SK-N-SH (cell line): ENCODE measurements around the gene LRMDA. TPM values are rescaled to one million over a fixed set of nuclear protein-coding genes. Genes with fewer than 3 reads are reported as not detected.

Experiments used
- CTCF ChIA-PET: fragments of 300-600, 350-600 bp; formaldehyde crosslinking; extraction: SDS; loops from one replicate; lab custom pipeline; 2021; lab: Yijun Ruan, JAX
- POLR2A ChIA-PET: fragments of 350-600 bp; sonication (Branson Sonifier 250); formaldehyde crosslinking; extraction: SDS; loops from one replicate; lab custom pipeline; 2020; ENCODE audit warnings: antibody characterized with exemption, inconsistent platforms; lab: Yijun Ruan, JAX
- DNase-seq: peaks from one replicate; pipeline ENCODE4 v3.0.0; 2012
- H2AFZ ChIP-seq: fragments of 200-600 bp; sonication (generic); 2 replicates; pipeline ENCODE4 v1.8.1; 2016; ENCODE audit warnings: antibody characterized with exemption, mild to moderate bottlenecking, low read depth
- H3F3A ChIP-seq: fragments of 200-600 bp; sonication (generic); replicated peaks from 2 replicates; pipeline ENCODE3; 2016; ENCODE audit warnings: antibody characterized with exemption, mild to moderate bottlenecking; ENCODE audit not compliant: insufficient read depth
- H3K27ac ChIP-seq, 2 experiments: fragments of 200-500 bp in 1 of 2; fragments of 200-600 bp in 1 of 2; sonication (Bioruptor generic) in 1 of 2; sonication (generic), shearing (Covaris generic) in 1 of 2; 2 replicates each; pipeline versions ENCODE4 v1.5.1 to v1.6.1; 2014 to 2016; ENCODE audit warnings: low read depth in 2 of 2, inconsistent platforms in 1 of 2, low read length in 1 of 2, mild to moderate bottlenecking in 1 of 2, mixed read lengths in 1 of 2
- H3K27me3 ChIP-seq: fragments of 200-600 bp; sonication (generic), shearing (Covaris generic); 2 replicates; pipeline ENCODE4 v1.6.1; 2016; ENCODE audit warnings: mixed run types; ENCODE audit not compliant: insufficient read depth
- H3K36me3 ChIP-seq, 2 experiments: fragments of 200-500 bp in 1 of 2; fragments of 200-600 bp in 1 of 2; sonication (Bioruptor generic) in 1 of 2; sonication (generic) in 1 of 2; replicated peaks in 1 of 2; 2 replicates each; pipeline versions ENCODE3 to v1.5.1; 2014 to 2016; ENCODE audit warnings: low read length in 1 of 2, mild to moderate bottlenecking in 1 of 2; ENCODE audit not compliant: insufficient read depth in 2 of 2, control insufficient read depth in 1 of 2
- H3K4me1 ChIP-seq, 2 experiments: fragments of 200-500 bp in 1 of 2; fragments of 200-600 bp in 1 of 2; sonication (Bioruptor generic) in 1 of 2; sonication (generic), shearing (Covaris generic) in 1 of 2; 2 replicates each; pipeline versions ENCODE4 v1.5.1 to v1.6.1; 2014 to 2016; ENCODE audit warnings: low read depth in 1 of 2, low read length in 1 of 2, mixed run types in 1 of 2; ENCODE audit not compliant: insufficient read depth in 2 of 2, control insufficient read depth in 1 of 2
- H3K4me2 ChIP-seq: fragments of 200-600 bp; sonication (generic), shearing (Covaris generic); 2 replicates; pipeline ENCODE4 v1.6.1; 2017; ENCODE audit warnings: mixed run types
- H3K4me3 ChIP-seq, 2 experiments: fragments of 200-500 bp in 1 of 2; fragments of 200-600 bp in 1 of 2; sonication (Bioruptor generic) in 1 of 2; sonication (generic), shearing (Covaris generic) in 1 of 2; 2 replicates each; pipeline versions ENCODE4 v1.5.1 to v1.8.1; 2014 to 2016; ENCODE audit warnings: low read depth in 2 of 2, inconsistent platforms in 1 of 2, low read length in 1 of 2, mild to moderate bottlenecking in 1 of 2, mixed read lengths in 1 of 2, moderate library complexity in 1 of 2
- H3K79me2 ChIP-seq: fragments of 200-600 bp; sonication (generic); 2 replicates; pipeline ENCODE4 v1.8.1; 2017; ENCODE audit warnings: mild to moderate bottlenecking; ENCODE audit not compliant: insufficient read depth
- H3K9ac ChIP-seq: fragments of 200-600 bp; sonication (generic); 2 replicates; pipeline ENCODE4 v1.6.1; 2017; ENCODE audit warnings: mixed run types
- H3K9me2 ChIP-seq: fragments of 200-600 bp; sonication (generic); 2 replicates; pipeline ENCODE4 v1.6.1; 2017; ENCODE audit warnings: mixed run types
- H3K9me3 ChIP-seq: fragments of 200-600 bp; sonication (generic); 2 replicates; pipeline ENCODE4 v1.6.1; 2017; ENCODE audit warnings: mixed run types, mild to moderate bottlenecking, moderate library complexity
- H4K20me1 ChIP-seq: fragments of 200-600 bp; sonication (generic); 2 replicates; pipeline ENCODE4 v1.6.1; 2017; ENCODE audit warnings: mild to moderate bottlenecking, mixed run types; ENCODE audit not compliant: insufficient read depth
- CHD2 ChIP-seq: fragments of 150-350 bp; IDR thresholded peaks from 2 replicates; pipeline ENCODE4 v1.6.1; 2018; ENCODE audit warnings: low read length; ENCODE audit not compliant: partially characterized antibody
- ELF1 ChIP-seq: IDR thresholded peaks from 2 replicates; pipeline ENCODE4 v1.4.0; 2012
- EP300 ChIP-seq, 2 experiments: IDR thresholded peaks; 2 replicates each; pipeline versions ENCODE4 v1.4.0 to v1.6.1; 2012; ENCODE audit warnings: borderline replicate concordance in 1 of 2, low read depth in 1 of 2, low read length in 1 of 2
- FOSL2 ChIP-seq: IDR thresholded peaks from 2 replicates; pipeline ENCODE4 v1.4.0; 2012; ENCODE audit warnings: low read depth, mild to moderate bottlenecking, moderate library complexity, borderline replicate concordance
- JUND ChIP-seq: IDR thresholded peaks from 2 replicates; pipeline ENCODE4 v1.4.0; 2012
- NFIC ChIP-seq: IDR thresholded peaks from 2 replicates; pipeline ENCODE4 v1.4.0; 2012; ENCODE audit warnings: borderline replicate concordance
- PBX3 ChIP-seq: IDR thresholded peaks from 2 replicates; pipeline ENCODE4; 2012
- RAD21 ChIP-seq: IDR thresholded peaks from 2 replicates; pipeline ENCODE4 v1.6.1; 2012; ENCODE audit warnings: mild to moderate bottlenecking, low read length
- RCOR1 ChIP-seq: fragments of 150-350 bp; IDR thresholded peaks from 2 replicates; pipeline ENCODE4 v1.6.1; 2017; ENCODE audit warnings: antibody characterized with exemption, low read length
- RFX5 ChIP-seq: IDR thresholded peaks from 2 replicates; pipeline ENCODE4 v1.6.1; 2012; ENCODE audit warnings: mild to moderate bottlenecking, improper control_type of control experiment, low read length
- SMC3 ChIP-seq: IDR thresholded peaks from 2 replicates; pipeline ENCODE4 v1.6.1; 2012; ENCODE audit warnings: low read depth, low read length, improper control_type of control experiment
- TCF12 ChIP-seq: IDR thresholded peaks from 2 replicates; pipeline ENCODE4 v1.4.0; 2012
- TEAD4 ChIP-seq: IDR thresholded peaks from 2 replicates; pipeline ENCODE4 v1.4.0; 2012; ENCODE audit warnings: mild to moderate bottlenecking, borderline replicate concordance; ENCODE audit not compliant: insufficient read depth
- USF2 ChIP-seq: fragments of 150-350 bp; IDR thresholded peaks from 2 replicates; pipeline ENCODE4 v1.6.1; 2017; ENCODE audit warnings: antibody characterized with exemption, low read length, low read depth, borderline replicate concordance
- ZBTB33 ChIP-seq: IDR thresholded peaks from 2 replicates; pipeline ENCODE4 v1.4.0; 2012; ENCODE audit warnings: low read depth, borderline replicate concordance
- WGBS: methylation state at CpG from one replicate; pipeline ENCODE4 v1.1.6; 2017; ENCODE audit warnings: low lambda C conversion rate; 5-methylcytosine and 5-hydroxymethylcytosine counted together
- polyA plus RNA-seq, 3 experiments: library from polyadenylated mRNA; depleted of rRNA; stranded (reverse); fragments of >200 nt; gene quantifications; 2 replicates each; pipeline ENCODE4 v1.2.3, GENCODE V29; 2012
- TF ChIP-seq, protein P1 (sequence below): IDR thresholded peaks from 2 replicates; pipeline ENCODE4 v1.6.1; 2012; ENCODE audit warnings: mild to moderate bottlenecking, low read depth, low read length, moderate library complexity

LRMDA gene
- polyA plus RNA-seq, 1 of the 3 experiments (the other 2 are of a cell fraction): 0.95 TPM

DNA sequence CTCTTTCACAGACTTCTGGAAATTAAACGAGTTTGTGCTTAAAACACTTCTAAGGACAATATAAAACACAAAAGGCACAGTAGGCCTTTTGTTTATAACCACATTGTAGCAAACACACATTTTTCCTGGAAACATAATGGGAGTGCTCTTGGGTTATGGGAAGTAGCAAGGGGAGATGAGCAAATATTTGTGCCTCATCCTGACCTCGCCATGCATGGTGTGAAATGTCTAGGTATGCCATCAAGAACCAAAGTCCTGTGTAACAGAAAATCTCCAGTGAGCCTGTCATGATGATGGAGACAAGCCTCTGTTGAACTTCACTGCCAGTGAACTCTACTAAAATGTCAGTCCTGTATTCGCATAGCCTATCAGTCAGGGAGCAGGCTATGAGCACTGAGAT, 1029.6 kb downstream of the LRMDA start (continued):
- TF ChIP-seq, protein P1, sequence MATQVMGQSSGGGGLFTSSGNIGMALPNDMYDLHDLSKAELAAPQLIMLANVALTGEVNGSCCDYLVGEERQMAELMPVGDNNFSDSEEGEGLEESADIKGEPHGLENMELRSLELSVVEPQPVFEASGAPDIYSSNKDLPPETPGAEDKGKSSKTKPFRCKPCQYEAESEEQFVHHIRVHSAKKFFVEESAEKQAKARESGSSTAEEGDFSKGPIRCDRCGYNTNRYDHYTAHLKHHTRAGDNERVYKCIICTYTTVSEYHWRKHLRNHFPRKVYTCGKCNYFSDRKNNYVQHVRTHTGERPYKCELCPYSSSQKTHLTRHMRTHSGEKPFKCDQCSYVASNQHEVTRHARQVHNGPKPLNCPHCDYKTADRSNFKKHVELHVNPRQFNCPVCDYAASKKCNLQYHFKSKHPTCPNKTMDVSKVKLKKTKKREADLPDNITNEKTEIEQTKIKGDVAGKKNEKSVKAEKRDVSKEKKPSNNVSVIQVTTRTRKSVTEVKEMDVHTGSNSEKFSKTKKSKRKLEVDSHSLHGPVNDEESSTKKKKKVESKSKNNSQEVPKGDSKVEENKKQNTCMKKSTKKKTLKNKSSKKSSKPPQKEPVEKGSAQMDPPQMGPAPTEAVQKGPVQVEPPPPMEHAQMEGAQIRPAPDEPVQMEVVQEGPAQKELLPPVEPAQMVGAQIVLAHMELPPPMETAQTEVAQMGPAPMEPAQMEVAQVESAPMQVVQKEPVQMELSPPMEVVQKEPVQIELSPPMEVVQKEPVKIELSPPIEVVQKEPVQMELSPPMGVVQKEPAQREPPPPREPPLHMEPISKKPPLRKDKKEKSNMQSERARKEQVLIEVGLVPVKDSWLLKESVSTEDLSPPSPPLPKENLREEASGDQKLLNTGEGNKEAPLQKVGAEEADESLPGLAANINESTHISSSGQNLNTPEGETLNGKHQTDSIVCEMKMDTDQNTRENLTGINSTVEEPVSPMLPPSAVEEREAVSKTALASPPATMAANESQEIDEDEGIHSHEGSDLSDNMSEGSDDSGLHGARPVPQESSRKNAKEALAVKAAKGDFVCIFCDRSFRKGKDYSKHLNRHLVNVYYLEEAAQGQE: no peak
- TF ChIP-seq TCF12 (no peak), SMC3 (no peak), EP300 (IDR thresholded peaks at IDR 0.05; ENCODE audit: borderline replicate concordance in 1 of 2, low read depth in 1 of 2, low read length in 1 of 2) (no peak), FOSL2 (no peak)
- TF ChIP-seq, all 33 proteins: peak for 0

GRCh38 chr10:76463111-76463510, 1031.7 kb downstream of the LRMDA start:
- Histone ChIP-seq H3K27ac (no peak overlapping the region), H3K4me2 (no peak overlapping the region), H3K4me3 (no peak overlapping the region), H2AFZ (no peak overlapping the region), H4K20me1 (no peaks in the 10 kb centered on the region), H3K27me3 (no peaks in the 10 kb centered on the region), H3K9me2 (no peaks in the 10 kb centered on the region), H3F3A (no peaks in the 10 kb centered on the region), H3K9ac (no peak overlapping the region)
- 75% methylated on average over 1 of the region's 1 CpG for WGBS
- CTCF ChIA-PET: interaction anchor here (1.1 kb wide), 1 partner anchor 20 kb away, joined by 3 read pairs; no protein-coding TSS in a partner anchor
- no peak for TF ChIP-seq RAD21
- no peak for TF ChIP-seq CHD2
- no peak for TF ChIP-seq JUND
- no peak for TF ChIP-seq TEAD4
- TF ChIP-seq PBX3: no peak
- TF ChIP-seq RCOR1: no peak
- TF ChIP-seq USF2: no peak
- TF ChIP-seq TCF12: no peak
- TF ChIP-seq NFIC: no peak
- TF ChIP-seq ZBTB33: no peak
- no peak for TF ChIP-seq SMC3
- TF ChIP-seq RFX5: no peak
- no peak for TF ChIP-seq ELF1
- TF ChIP-seq, all 33 proteins: peak for 0
- Histone ChIP-seq H3K4me1 (peaks cover 0 to 2% of the 10 kb centered on the region in 2 experiments; a peak in 1 of 4 replicates), H3K36me3 (no peaks in the 10 kb centered on the region), H3K79me2 (no peaks in the 10 kb centered on the region), H3K9me3 (no peaks in the 10 kb centered on the region)
- DNase-seq: no peak
- POLR2A ChIA-PET: no interaction called here
